Stimulated activated CD4-positive, alpha-beta T cell treated with anti-CD3 and anti-CD28 coated beads, TNF-alpha, amount 100 ng/mL, for 1 hour (primary cell): ENCODE measurements around the gene ATF5.

Experiments used
- DNase-seq, 3 donors: peaks; one replicate each; pipeline ENCODE4 v3.0.0-alpha.2; 2020; ENCODE audit warnings: low read depth in 3 of 3, low spot score in 1 of 3

The ATF5 gene

DNA sequence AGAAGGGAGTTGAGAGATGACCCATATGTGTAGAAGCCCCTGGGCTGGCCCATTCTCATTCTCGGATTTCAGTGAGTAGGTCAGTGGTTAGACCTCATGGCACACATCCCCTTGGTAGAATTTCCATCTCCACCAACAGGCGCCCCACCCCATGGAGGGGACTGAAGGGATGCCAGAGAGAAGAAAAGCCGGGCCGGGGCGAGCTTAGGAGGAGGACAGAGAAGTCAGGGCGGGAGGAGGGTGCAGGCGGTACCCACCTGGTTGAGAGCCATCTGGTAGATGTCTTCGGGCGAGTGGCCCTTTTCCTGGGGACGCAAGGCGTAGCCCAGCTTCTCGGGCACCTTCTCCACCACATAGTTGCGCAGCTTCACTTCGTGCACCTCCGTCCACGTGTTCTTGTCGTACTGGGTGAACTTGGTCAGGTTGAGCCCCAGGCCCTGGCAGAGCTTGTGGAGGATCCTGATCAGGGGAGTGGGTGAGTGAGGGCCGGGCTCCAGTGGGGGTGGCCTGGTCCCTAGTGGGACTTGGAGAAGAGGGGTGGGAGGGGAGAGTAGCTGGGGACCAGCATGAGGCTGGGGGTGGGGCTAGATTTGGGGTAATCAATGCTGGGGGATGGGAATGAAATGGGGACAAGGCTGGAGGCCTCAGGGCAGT, 34.9 kb upstream of the ATF5 start:
- no peak for DNase-seq

DNA sequence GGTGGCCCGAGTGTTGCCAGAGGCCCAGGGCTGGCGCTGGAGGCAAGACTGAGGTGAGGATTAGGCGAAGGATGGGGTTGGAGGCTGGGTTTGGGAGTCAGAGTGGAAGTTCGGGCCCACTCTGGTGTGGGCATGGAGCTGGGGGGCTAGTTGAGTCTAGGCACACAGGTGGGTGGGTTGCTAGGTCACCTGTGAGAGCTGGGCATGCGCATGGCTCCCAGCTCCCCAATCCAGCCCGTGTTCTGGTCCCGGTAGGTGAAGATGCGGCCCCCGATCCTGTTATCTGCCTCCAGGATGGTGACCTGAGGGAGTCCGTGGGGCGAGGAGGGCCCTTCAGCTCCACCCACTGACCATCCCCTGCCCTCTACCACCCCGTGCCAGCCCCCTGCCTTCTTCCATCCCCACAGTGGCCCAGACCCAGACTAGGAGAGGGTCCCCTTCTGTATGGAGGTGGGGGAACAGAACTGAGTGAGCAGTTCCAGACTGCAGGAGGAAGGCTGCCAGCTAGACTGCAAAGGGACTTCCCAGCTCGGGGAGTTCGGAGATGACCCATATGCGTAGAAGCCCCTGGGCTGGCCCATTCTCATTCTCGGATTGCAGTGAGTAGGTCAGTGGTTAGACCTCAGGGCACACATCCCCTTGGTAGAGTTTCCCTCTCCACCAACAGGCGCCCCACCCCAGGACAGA, 34.0 kb upstream of the ATF5 start:
- no peak for DNase-seq

DNA sequence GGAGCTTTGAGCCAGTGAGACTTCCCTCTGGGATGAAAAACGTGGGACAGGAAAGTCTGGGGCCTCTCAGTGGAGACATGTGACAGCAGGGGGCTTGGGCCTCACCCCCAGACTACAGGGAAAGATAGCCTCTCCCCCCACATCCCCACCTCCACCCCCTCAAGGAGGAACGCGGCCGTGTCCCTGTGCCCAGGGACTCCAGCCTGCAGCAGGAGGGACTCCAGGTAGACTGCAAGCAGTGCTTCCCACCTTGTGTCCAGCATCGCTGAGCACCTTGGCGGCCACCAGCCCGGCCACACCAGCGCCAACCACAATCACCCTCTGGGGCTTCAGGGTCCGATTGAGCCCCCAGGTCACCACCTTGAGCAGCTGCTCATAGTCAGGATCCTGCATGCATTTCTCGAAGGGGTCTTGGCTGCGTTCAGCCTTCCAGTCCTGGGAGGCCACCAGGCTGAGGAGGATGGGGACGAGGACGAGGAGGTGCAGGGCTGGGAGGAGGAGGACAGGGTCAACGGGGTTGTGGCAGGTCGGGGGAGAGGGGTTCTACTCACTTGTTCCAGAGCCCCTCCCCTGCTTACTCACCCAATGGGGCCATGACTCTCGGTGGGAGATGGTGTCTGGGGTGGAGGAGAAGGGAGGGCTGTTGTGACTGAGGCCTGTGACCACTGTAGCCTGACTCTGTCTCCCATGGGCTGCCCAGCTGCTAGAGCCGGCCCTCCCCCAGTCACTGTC, 33.3 kb upstream of the ATF5 start:
- DNase-seq = no peak

DNA sequence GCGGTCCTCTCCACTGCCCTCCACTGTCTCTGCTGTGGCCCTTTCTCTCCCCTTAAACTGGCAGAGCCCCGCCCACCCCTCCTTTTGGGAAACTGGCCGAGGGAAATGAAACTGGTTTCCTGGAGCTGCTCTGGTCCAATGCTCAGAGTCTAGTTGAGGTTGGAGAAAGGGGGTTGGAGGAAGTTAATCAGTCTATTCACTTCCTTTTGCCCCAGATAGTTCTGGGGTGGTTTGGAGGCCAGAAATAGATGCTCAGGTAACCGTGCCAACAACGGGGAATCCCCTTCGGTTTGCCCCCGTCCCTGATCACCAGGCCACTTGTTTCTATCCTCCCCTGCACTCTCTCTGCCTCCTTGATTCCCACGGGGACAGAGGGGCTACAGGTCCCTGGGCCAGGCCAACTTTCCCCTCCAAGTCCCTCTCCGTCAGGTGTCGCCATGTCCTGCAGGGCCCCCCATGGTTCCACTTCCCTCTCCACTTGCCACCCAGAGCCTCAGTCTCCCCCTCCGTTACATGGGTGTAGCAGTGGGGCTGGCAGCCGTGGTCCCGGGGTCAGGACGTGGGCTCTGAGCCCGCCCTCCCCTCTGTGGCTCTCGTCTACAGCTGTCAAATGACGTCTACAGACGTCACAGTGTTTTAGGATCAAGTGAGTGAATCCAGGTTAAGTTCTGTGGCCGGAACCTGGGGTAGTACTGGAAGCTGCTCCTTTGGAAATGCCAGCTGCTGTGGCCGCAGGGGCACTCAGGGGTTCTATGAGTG, 32.0 kb upstream of the ATF5 start, which contains the start of gene IL4I1:
TSS of gene IL4I1 (minus strand) at position 25 of the 759 bp plus-strand sequence. CDS start 727 bp downstream, outside the sequence.
- peak; percentile 41 to 50 (median 47) for DNase-seq

DNA sequence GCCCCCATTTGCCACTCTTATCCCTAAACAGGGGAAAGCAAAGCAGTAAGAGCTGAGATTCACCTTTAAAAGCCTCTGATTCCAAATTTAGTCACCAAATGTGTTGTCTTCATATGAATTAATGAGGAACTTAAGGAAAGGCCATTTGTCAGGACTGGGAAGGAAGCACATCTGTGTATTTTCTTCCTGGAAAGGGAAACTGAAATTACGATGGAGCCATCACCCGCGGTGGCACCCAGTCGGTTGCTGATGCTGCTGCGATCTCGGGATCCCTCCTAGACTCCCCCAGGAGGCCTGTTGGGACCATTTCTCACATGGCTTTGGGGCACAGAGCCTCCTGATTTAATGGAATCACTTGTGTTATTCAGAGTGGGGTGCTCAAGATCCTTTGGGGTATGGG, 24.9 kb upstream of the ATF5 start:
- no peak for DNase-seq

DNA sequence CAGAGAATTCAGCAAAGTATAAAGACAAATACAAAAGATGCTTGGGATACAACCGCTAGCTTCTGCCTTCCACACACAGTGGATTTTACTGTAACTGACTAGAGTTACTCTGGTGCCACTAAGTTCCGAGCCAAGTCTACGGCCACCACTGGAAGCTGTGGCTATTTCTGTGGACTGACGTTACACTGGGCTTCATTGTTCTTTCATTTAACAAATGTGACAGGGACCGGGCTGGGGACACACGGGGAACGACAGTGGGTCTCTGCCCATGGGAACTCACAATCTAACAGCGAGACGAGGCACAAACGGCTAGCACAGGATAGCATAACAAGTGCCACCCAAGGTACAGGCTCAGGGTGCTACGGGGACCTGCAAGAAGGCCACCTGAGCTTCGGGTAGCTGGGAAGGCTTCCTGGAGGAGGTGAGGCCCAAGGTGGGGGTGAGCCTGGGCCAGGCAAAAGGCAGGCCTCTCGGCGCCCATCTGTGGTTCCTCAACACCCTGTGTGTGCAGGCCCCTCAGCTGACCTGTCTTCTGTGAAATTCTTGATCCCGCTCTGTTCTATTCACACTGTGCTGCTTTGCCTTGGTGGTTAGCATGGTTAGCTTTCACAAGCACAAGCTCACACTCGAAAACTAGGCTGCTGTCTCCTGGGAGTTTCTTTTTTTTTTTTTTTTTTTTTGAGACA, 22.0 kb upstream of the ATF5 start:
- DNase-seq = no peak

DNA sequence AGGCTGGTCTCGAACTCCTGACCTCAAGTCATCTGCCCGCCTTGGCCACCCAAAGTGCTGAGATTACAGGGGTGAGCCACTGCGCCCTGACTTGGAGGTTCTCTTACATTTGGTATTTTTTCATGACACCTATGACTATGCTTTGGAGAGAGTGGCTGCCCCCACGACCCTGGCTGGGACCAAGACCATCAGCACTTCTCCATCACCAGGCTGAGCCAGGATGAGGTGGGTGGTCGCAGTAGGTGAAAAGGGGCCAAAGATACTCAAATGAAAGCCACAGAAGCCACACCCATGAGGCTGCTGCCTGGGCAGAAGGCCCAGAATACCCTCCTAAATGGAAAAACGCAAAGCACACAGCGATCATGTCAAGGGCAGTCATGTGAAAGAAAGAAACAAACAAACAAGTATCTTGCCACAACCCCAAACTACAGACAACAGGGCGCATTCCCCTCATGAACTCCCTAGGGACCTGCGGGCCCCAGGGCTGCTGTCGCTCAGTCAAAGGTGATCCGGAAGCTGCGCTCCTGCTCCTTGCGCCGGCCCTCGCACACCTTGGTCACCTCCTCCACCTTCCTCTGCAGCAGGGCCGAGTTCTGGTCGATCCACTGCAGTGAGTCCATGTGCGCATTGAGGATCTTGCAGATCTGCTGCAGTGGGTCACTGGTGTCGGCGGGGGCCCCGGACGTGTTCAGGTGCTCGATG, 21.1 kb upstream of the ATF5 start:
- no peak for DNase-seq

DNA sequence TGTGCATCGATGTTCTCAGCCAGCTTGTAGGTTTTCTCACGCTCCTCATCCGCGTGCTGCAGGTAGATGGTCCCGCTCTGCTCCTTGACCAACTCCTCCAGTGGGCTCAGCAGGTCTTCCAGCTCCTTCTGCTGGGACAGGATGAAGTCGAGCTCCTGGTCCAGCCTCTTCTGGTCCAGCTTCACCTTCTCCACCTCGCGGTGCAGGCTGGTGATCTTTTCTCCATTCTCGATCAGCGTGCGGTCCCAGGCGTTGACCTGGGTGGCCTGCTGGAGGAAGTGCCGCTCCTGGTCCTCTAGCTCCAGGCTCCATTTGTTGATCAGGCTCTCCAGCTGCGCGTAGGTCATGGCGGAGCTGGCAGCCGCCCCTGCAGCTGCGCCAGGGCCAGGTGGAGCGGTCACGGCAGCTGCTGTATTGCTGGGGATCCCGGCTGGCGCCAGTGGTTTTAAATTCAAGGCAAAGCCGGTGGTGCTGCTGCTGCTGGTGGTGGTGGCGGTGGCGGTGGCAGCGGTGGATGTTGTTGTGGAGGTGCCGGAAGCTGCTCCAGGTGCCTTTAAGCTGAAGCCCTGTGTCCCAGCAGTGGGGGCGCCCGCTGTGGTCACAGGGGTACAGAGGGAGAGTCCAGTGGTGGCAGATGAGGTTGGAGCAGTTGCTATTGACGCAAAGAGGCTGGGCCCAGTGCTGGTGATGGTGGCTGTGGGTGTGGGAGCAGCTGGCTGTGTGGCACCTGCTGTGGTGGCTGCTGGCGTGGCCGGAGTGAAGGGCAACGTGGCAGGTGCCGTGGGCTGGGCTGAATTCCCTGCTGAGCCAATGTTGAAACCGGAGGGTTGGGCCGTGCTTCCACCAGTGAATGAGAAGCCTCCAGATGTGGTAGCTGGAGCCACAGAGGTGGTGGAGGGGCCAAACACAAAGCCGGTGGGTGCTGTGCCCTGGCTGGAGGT, 20.3 kb upstream of the ATF5 start:
- no peak for DNase-seq

DNA sequence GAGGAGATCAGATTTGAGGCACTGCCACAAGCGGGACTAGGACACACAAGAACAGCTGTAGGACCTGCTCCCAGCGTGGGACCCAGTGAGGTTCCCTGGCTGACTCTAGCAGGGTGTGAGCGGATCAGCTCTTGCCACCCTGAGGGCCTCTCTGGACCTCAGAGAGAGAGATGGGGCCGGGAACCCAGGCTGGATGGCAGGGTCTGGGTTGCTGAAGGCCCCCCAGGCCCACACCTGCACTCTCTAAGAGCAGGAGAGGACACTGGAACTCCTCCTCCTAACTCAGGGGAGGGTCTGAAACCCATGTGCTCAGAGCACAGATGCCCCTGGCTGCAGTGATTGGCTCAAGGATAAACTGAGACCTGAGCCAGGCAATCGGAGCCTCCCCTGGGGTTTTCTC, 18.8 kb upstream of the ATF5 start:
- no peak for DNase-seq

DNA sequence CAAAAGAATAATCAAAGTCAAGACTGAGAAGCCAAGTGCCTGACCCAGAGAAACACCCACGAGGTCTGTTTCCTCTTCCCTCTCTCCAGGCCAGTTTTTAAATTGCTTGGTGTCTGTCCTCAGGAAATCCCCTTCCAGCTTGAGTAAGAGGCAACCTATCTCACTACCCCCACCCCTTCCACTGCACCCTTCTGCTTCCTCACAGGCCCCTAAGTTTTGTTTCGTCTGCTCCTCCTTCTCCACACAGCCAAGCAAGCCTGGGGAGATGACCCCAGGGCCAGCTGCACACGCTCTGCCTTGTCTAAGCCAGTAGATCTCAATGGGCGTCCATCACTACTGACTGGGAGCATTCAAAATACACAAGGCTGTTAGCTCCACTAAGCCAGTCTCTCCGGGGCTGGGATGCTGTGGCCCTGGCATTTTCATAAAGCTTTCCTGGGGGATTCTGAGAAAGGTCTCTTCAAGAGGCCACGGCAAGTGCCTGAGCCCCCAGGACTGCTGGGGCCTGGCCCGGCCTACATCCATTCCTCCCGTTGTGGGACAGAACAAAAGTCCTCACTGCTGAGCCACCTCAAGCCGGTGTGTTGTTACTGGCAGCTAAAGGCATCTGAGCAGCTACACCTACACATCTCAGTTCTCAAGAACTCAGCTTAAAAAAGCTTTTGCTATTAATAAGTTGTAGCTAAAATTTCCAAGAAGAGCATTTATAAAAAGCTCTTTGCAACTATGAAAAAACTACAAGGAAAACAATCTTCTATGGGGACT, 17.4 kb upstream of the ATF5 start:
- DNase-seq = no peak

DNA sequence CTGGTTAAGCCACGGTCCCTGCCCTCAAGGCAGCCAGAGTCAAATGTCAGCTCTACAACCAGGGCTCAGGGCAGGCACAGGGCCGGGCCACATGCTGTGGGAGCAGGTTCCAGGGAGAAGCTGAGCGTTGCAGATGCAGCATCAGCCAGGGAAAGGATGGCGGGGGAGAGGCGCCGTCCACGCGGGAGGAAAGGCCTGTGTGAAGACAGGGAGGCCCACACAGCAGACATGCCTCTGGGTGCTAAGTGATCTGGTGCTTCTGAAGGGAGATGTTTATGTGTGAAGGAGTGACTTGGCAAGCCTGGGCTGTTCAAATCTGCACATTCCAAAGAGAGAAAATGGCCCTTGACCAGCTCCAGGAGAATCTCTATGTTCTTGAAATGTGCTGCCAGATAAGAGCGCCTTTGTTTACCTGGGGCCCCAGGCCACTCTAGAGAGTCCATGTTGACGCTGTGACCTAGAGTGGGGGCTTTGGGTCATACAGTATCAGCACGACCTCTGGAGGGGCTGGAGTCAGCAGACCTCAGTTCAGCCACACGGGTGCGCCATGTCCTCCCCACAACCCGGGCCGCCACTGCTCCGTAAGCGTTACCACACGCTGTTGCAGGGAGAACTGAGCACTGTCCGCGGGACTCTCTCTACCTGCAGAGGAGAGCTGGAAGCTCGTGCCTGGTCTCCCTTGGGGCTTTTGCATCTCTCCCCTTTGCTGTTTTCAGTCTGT, 15.9 kb upstream of the ATF5 start:
- no peak for DNase-seq

DNA sequence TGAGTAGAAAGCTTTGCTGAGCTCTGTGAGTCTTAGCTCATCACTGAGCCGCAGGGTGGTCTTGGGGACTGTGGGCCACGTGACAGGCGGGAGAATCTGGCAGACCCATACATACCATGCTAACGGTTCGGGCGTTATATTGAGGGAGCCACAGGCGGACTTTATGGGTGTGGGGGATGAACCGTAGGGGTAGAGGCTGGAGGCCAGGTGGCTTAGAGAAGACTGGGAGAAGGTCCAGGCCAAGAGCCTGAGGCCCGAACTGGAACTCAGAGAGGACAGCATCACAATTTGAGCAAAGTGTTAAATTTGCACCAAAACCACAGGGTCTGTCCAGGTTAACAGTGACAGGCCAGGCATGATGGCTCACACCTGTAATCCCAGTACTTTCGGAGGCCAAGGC, 15.3 kb upstream of the ATF5 start:
- no peak for DNase-seq

DNA sequence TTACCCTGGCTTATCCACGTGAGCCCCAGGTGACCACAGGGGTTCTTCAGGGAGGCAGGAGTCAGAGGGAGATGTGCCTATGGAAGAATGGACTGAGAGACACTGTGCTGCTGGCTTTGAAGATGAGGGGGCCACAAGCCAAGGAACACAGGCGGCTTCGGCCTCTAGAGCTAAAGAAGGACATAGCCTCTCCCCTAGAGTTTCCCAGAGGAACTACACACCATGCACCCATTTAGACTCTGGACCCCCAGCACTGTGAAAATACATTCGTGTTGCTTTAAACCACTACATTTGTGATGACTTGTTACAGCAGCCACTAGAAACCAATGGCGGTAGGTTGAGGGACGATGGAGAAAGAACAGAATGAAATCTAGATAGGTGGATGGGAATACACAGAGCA, 13.7 kb upstream of the ATF5 start:
- no peak for DNase-seq

DNA sequence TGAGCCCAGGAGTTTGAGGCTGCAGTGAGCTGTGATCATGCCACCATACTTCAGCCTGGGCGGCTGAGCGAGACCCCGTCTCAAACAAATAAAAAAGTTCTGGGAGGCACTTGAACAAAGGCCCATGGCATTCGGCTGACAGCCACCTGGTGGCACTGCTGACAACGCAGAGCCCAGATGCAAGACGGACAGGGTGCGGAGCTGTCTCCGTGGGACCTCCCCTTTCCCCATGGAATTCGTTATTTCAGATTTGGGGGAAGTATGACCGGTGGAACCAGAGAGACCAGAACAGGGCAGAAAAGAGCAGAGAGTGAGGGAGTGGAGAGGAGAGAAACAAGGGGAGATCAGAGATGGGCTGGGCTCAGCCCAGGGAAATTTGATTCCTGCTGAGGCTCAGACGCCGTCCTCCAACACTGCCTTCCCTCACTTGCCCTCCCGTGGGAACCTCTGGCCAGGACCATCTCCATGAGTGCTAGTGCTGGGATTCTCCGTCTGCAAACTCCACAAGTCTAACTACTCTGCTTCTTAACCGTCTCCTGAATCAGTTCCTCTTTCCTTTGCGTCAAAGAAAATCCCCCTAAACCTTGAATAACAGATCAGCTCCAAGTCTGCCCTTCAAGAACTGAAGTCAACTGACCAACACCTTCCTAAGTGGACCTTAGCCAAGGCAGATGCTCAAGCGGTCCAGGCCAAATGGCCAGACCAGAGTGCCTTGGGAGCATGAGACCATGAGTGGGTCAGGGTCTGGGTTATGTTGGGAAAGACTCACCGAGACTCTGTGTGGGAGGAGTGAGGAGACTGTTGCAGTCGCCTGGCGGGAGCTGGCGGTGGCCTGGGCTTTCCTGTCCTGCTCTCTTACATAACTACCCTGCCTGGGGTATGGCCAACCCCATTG, 11.9 kb upstream of the ATF5 start:
- DNase-seq = no peak

DNA sequence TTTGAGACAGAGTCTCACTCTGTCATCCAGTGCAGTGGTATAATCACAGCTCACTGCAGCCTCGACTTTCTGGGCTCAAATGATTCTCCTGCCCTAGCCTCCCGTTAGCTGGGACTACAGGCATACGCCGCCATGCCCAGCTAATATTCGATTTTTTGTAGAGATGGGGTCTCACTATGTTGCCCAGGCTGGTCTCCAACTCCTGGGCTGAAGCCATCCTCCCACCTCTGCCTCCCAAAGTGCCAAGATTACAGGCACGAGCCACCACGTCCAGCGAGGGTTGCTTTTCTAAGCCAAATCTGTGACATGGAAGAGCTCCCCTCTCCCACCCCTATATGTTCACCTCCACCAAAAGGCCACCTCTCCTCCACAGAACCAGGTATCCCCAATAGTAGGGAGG, 10.9 kb upstream of the ATF5 start:
- DNase-seq = no peak

DNA sequence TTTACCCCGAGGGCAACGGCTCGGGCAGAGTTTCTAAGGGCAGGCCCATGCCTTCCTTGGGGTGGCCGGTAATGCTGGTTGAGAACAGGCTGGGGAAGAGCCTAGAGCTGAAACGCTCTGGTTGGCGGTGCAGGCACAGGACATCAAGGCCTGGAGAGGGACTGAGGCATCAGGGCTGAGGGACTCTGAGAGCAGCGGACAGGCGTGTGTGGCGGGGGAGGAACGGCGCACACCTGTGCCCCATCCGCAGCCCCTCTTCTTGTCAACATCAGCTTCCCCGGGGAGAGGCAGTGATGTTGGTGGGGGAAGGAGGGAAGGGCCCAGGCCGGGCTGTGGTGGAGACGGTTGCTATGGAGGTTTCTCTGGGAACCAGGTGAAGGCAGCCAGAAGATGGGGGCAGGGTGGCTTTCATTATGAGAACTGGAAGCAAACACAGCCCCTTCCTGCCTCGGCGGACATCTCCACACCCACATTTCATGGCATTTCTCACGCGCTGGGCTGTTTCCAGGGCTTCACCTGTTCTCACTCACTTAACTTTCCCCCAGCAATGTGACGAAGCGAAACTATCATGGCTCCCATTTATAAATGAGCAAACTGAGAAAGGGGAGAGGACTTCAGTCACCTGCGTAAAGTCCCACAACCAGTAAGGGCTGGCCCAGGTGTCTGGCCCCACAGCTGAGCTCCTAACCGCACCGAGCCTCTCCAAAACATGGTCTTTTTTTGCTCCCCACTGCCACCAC, 8.2 kb upstream of the ATF5 start:
- no peak for DNase-seq
